Hypothalamus (tissue), 51 donors: ENCODE data around the gene RNF123.
"Not testable (repeated sequence)": the region's sequence is repeated elsewhere in the genome, so short reads cannot be mapped to it uniquely, and the experiment has no call there.

Experiments
- DNase-seq, 51 donors: peaks; one replicate each; lab custom pipeline; 2025; lab: John Stamatoyannopoulos, UW

Gene RNF123

GRCh38 chr3:49675912-49676311 is 13.4 kb upstream of the RNF123 start:
- no peak for DNase-seq

- no peak for DNase-seq
Observed at GRCh38 chr3:49680493-49681231, 8.7 kb upstream of the RNF123 start.

GRCh38 chr3:49681232-49681522 is 8.2 kb upstream of the RNF123 start:
- no peak for DNase-seq

- DNase-seq = no peak
Observed at GRCh38 chr3:49681543-49681942, 7.8 kb upstream of the RNF123 start.

- no peak for DNase-seq
Observed at GRCh38 chr3:49683162-49683561, 6.2 kb upstream of the RNF123 start.

- not testable (repeated sequence) for DNase-seq
Observed at GRCh38 chr3:49684453-49684852, 4.9 kb upstream of the RNF123 start.

- DNase-seq = not testable (repeated sequence)
Observed at GRCh38 chr3:49685103-49685502, 4.3 kb upstream of the RNF123 start.

- not testable (repeated sequence) for DNase-seq
Observed at GRCh38 chr3:49685846-49686245, 3.5 kb upstream of the RNF123 start.

- DNase-seq = not testable (repeated sequence)
Observed at GRCh38 chr3:49686346-49686745, 3.0 kb upstream of the RNF123 start.

GRCh38 chr3:49686769-49687423 is 2.5 kb upstream of the RNF123 start:
- not testable (repeated sequence) for DNase-seq

GRCh38 chr3:49687424-49687795 is 1.9 kb upstream of the RNF123 start:
- not testable (repeated sequence) for DNase-seq

GRCh38 chr3:49688338-49689045 is 865 bp upstream of the RNF123 start:
- not testable (repeated sequence) for DNase-seq

- not testable (repeated sequence) for DNase-seq
Observed at GRCh38 chr3:49689908-49690624, 709 bp downstream of the RNF123 start.

- not testable (repeated sequence) for DNase-seq
Observed at GRCh38 chr3:49690856-49691255, 1.5 kb downstream of the RNF123 start.

- DNase-seq = not testable (repeated sequence)
Observed at GRCh38 chr3:49691481-49691880, 2.1 kb downstream of the RNF123 start.

- DNase-seq = not testable (repeated sequence)
Observed at GRCh38 chr3:49694409-49695070, 5.2 kb downstream of the RNF123 start.

GRCh38 chr3:49695350-49696015 is 6.1 kb downstream of the RNF123 start:
- not testable (repeated sequence) for DNase-seq

- DNase-seq = no peak
Observed at GRCh38 chr3:49699281-49699979, 10.1 kb downstream of the RNF123 start.

GRCh38 chr3:49700014-49700413 is 10.7 kb downstream of the RNF123 start:
- DNase-seq = no peak
